H1 (cell line): Measurements from ENCODE around the gene TSPAN2. TPM values are rescaled to one million over a fixed set of nuclear protein-coding genes. Genes with fewer than 3 reads are reported as not detected.

Source experiments
- CEBPB ChIP-seq: IDR thresholded peaks from 2 replicates; pipeline ENCODE4 v1.6.1; 2012; ENCODE audit warnings: low read depth, low read length
- CHD2 ChIP-seq: IDR thresholded peaks from 2 replicates; pipeline ENCODE4 v1.6.1; 2012; ENCODE audit warnings: low read length, improper control_type of control experiment
- CHD7 ChIP-seq: fragments of 300-600 bp; sonication (generic); IDR thresholded peaks from 2 replicates; pipeline ENCODE4 v1.7.1; 2012; ENCODE audit warnings: low read length, moderate library complexity, mild to moderate bottlenecking, inconsistent platforms; ENCODE audit not compliant: insufficient replicate concordance
- JUND ChIP-seq: IDR thresholded peaks from 2 replicates; pipeline ENCODE4 v1.6.1; 2011; ENCODE audit warnings: mild to moderate bottlenecking, improper control_type of control experiment, low read length
- KDM1A ChIP-seq: fragments of 200-600, 300-600 bp; sonication (generic); IDR thresholded peaks from 2 replicates; pipeline ENCODE4 v1.7.1; 2016; ENCODE audit warnings: mild to moderate bottlenecking, low read length, borderline replicate concordance
- POLR2A ChIP-seq, 2 experiments: IDR thresholded peaks; 1 replicate in 1 of 2; 2 replicates in 1 of 2; pipeline ENCODE4 v1.6.1; 2011; ENCODE audit warnings: low read depth in 2 of 2, low read length in 2 of 2, mild to moderate bottlenecking in 2 of 2; ENCODE audit errors: control extremely low read depth in 1 of 2
- RFX5 ChIP-seq: IDR thresholded peaks from 2 replicates; pipeline ENCODE4 v1.6.1; 2011; ENCODE audit warnings: low read depth, low read length, improper control_type of control experiment, borderline replicate concordance
- SAP30 ChIP-seq: fragments of 300-600 bp; sonication (generic); IDR thresholded peaks from 2 replicates; pipeline ENCODE4 v1.7.1; 2012; ENCODE audit warnings: low read length, moderate library complexity, mild to moderate bottlenecking, inconsistent platforms; ENCODE audit not compliant: insufficient read depth, insufficient replicate concordance
- SIN3A ChIP-seq, 2 experiments: IDR thresholded peaks in 1 of 2; conservative IDR thresholded peaks in 1 of 2; 2 replicates each; pipeline ENCODE4 v1.6.1; 2011 to 2012; ENCODE audit warnings: low read length in 2 of 2, improper control_type of control experiment in 1 of 2, low read depth in 1 of 2, mild to moderate bottlenecking in 1 of 2
- TEAD4 ChIP-seq: IDR thresholded peaks from 2 replicates; pipeline ENCODE4 v1.6.1; 2012; ENCODE audit warnings: low read depth, low read length, inconsistent platforms, mixed read lengths
- YY1 ChIP-seq: IDR thresholded peaks from 2 replicates; pipeline ENCODE4 v1.6.1; 2011; ENCODE audit warnings: low read depth, mild to moderate bottlenecking, low read length
- polyA plus RNA-seq, 7 experiments: library from polyadenylated mRNA; depleted of rRNA in 3 of 7; stranded (reverse) in 5 of 7; unstranded in 2 of 7; fragments of >200 nt in 5 of 7; fragments of 200-250 nt in 2 of 7; gene quantifications; 1 replicate in 5 of 7; 2 replicates in 1 of 7; 4 replicates in 1 of 7; pipeline versions ENCODE4 v1.2.1 to v1.2.3, GENCODE V29; 2011 to 2013; ENCODE audit warnings: missing spikeins in 2 of 7, mixed read lengths in 2 of 7
- total RNA-seq: library from RNA; stranded (reverse); fragmentation: NEBNext Ultra II Directional; extraction: Animal tissue kit (Norgen Biotek cat#: 25700); gene quantifications from 2 replicates; pipeline ENCODE4 v1.2.1, GENCODE V29; 2021

The TSPAN2 gene
- total and polyA plus RNA-seq, 2 of the 8 experiments (the other 6 are each of a cell fraction or from before 2014, with no cell fraction given) = 7.4 to 14.2 TPM

- no peak for TF ChIP-seq SAP30
- no peak for TF ChIP-seq POLR2A (IDR thresholded peaks at IDR 0.05; ENCODE audit: control extremely low read depth in 1 of 2, low read depth in 2 of 2, low read length in 2 of 2)
- TF ChIP-seq CHD2 = no peak
- TF ChIP-seq CEBPB = peak; percentile 69; the same call in 1 of the 2 replicates
- TF ChIP-seq RFX5 = 0 out of 2 replicates have a peak, but pooled peaks have one; percentile 26
- TF ChIP-seq SIN3A (conservative IDR thresholded peaks at IDR 0.05 in 1 of 2, IDR thresholded peaks at IDR 0.05 in 1 of 2; ENCODE audit: low read depth in 1 of 2, low read length in 2 of 2) = no peak; a peak in 1 of 4 replicates
- TF ChIP-seq JUND = no peak
- no peak for TF ChIP-seq KDM1A
- TF ChIP-seq TEAD4 = peak; percentile 33; the same call in 1 of the 2 replicates
- TF ChIP-seq CHD7 = no peak
- peak; percentile 85 for TF ChIP-seq YY1
Measured at GRCh38 chr1:115138973-115139372, 49.7 kb upstream of the TSPAN2 start (continued).
